Endothelial cell of umbilical vein (primary cell): Measurements from ENCODE around the gene NRCAM. TPM values are rescaled to one million over a fixed set of nuclear protein-coding genes. Genes with fewer than 3 reads are reported as not detected.

Experiments
- BruUV-seq: library from RNA; stranded (reverse); fragments of 400-500 nt; replicated peaks from 2 replicates; lab custom pipeline; 2021; lab: Mats Ljungman, UMichigan
- CTCF ChIA-PET: fragments of 300-600, 350-600 bp; sonication (Branson Sonifier 250); formaldehyde crosslinking; loops from one replicate; lab custom pipeline; 2021; ENCODE audit warnings: antibody characterized with exemption, inconsistent platforms; lab: Charles Lee
- POLR2A ChIA-PET: fragments of 300-600, 350-600 bp; sonication (Branson Sonifier 250); formaldehyde crosslinking; loops from one replicate; lab custom pipeline; 2021; ENCODE audit warnings: antibody characterized with exemption, inconsistent platforms; lab: Charles Lee
- DNase-seq: peaks from one replicate; pipeline ENCODE4 v3.0.0-alpha.2; 2011; ENCODE audit warnings: low read depth, low spot score
- FAIRE-seq: peaks from 2 replicates; lab custom pipeline; 2011; peaks lifted over from hg19 to GRCh38; lab: Jason Lieb, UNC
- H2AFZ ChIP-seq: 2 replicates; pipeline ENCODE4 v1.6.0; 2012; ENCODE audit warnings: low read depth, low read length, control low read depth, inconsistent platforms
- H3K27ac ChIP-seq: 2 replicates; pipeline ENCODE4 v1.5.1; 2011; ENCODE audit warnings: low read depth, mild to moderate bottlenecking, control low read depth, low read length, moderate library complexity; ENCODE audit not compliant: insufficient read depth
- H3K27me3 ChIP-seq, 2 experiments: 2 replicates each; pipeline versions ENCODE4 v1.6.0 to v1.6.1; 2011; ENCODE audit warnings: low read length in 2 of 2, mixed read lengths in 1 of 2; ENCODE audit not compliant: control insufficient read depth in 2 of 2, insufficient read depth in 2 of 2
- H3K36me3 ChIP-seq, 2 experiments: 2 replicates in 1 of 2; 3 replicates in 1 of 2; pipeline ENCODE4 v1.5.1; 2011; ENCODE audit warnings: low read length in 2 of 2, mild to moderate bottlenecking in 1 of 2, moderate library complexity in 1 of 2; ENCODE audit not compliant: control insufficient read depth in 2 of 2, insufficient read depth in 2 of 2; ENCODE audit errors: extremely low read depth in 1 of 2
- H3K4me1 ChIP-seq: 3 replicates; pipeline ENCODE4 v1.5.1; 2011; ENCODE audit warnings: mild to moderate bottlenecking, low read length; ENCODE audit not compliant: control insufficient read depth, insufficient read depth; ENCODE audit errors: extremely low read depth
- H3K4me2 ChIP-seq: 2 replicates; pipeline ENCODE4 v1.6.1; 2011; ENCODE audit warnings: low read length, control low read depth, mixed read lengths; ENCODE audit not compliant: insufficient read depth
- H3K4me3 ChIP-seq, 3 experiments: fragments of 200-600 bp in 1 of 3; sonication (generic), shearing (Covaris generic) in 1 of 3; replicated peaks in 1 of 3; 2 replicates each; pipeline ENCODE4 v1.5.1; 2011 to 2016; ENCODE audit warnings: control low read depth in 3 of 3, low read length in 3 of 3, mild to moderate bottlenecking in 2 of 3, inconsistent platforms in 1 of 3, low read depth in 1 of 3, moderate library complexity in 1 of 3; ENCODE audit not compliant: insufficient read depth in 1 of 3
- H3K79me2 ChIP-seq: 2 replicates; pipeline ENCODE4 v1.6.0; 2012; ENCODE audit warnings: low read length, inconsistent platforms; ENCODE audit not compliant: control insufficient read depth, insufficient read depth
- H3K9ac ChIP-seq: replicated peaks from 2 replicates; pipeline ENCODE3; 2011; ENCODE audit warnings: low read length, control low read depth; ENCODE audit not compliant: insufficient read depth; ENCODE audit errors: extremely low read depth
- H3K9me1 ChIP-seq: replicated peaks from 3 replicates; pipeline ENCODE4 v1.6.0; 2011; ENCODE audit warnings: mild to moderate bottlenecking, low read length; ENCODE audit not compliant: control insufficient read depth, insufficient read depth; ENCODE audit errors: extremely low read depth
- H3K9me3 ChIP-seq: replicated peaks from 2 replicates; pipeline ENCODE4 v1.5.1; 2012; ENCODE audit warnings: low read length, inconsistent platforms; ENCODE audit not compliant: control insufficient read depth, insufficient read depth
- H4K20me1 ChIP-seq: replicated peaks from 2 replicates; pipeline ENCODE3; 2011; ENCODE audit warnings: mild to moderate bottlenecking, low read length; ENCODE audit not compliant: control insufficient read depth, insufficient read depth; ENCODE audit errors: extremely low read depth
- CTCF ChIP-seq, 2 donors: IDR thresholded peaks; 1 replicate in 1 of 2; 2 replicates in 1 of 2; pipeline ENCODE4 v1.5.1; 2011; ENCODE audit warnings: low read length in 2 of 2, mild to moderate bottlenecking in 2 of 2, moderate library complexity in 2 of 2, control low read depth in 1 of 2, inconsistent platforms in 1 of 2, low read depth in 1 of 2; ENCODE audit not compliant: insufficient read depth in 1 of 2; ENCODE audit errors: extremely low read depth in 1 of 2
- EZH2 ChIP-seq: IDR thresholded peaks from 2 replicates; pipeline ENCODE4 v1.6.1; 2012; ENCODE audit warnings: borderline replicate concordance, low read depth, mild to moderate bottlenecking, moderate library complexity, low read length, inconsistent platforms; ENCODE audit not compliant: severe bottlenecking
- FOS ChIP-seq: IDR thresholded peaks from 2 replicates; pipeline ENCODE4 v1.6.1; 2011; ENCODE audit warnings: mild to moderate bottlenecking, low read length, moderate library complexity, borderline replicate concordance; ENCODE audit not compliant: insufficient read depth
- GATA2 ChIP-seq: IDR thresholded peaks from 2 replicates; pipeline ENCODE4 v1.7.0; 2011; ENCODE audit warnings: low read depth, mild to moderate bottlenecking, moderate library complexity, mixed read lengths, low read length; ENCODE audit not compliant: insufficient read length, insufficient read depth
- JUN ChIP-seq: IDR thresholded peaks from 2 replicates; pipeline ENCODE4 v1.6.1; 2011; ENCODE audit warnings: borderline replicate concordance, low read depth; ENCODE audit not compliant: insufficient read length, insufficient read depth
- MAX ChIP-seq: IDR thresholded peaks from 2 replicates; pipeline ENCODE4 v1.6.1; 2011; ENCODE audit not compliant: insufficient read depth, insufficient read length
- MYC ChIP-seq: IDR thresholded peaks from one replicate; pipeline ENCODE4 v1.6.1; 2011; ENCODE audit warnings: mild to moderate bottlenecking, low read depth, low read length
- POLR2A ChIP-seq: IDR thresholded peaks from 2 replicates; pipeline ENCODE4 v1.6.1; 2012; ENCODE audit warnings: low read depth, mild to moderate bottlenecking, control low read depth, low read length
- POLR2AphosphoS5 ChIP-seq: IDR thresholded peaks from 2 replicates; pipeline ENCODE4 v1.6.1; 2012; ENCODE audit warnings: low read depth, mild to moderate bottlenecking, control low read depth, low read length, moderate library complexity; ENCODE audit not compliant: insufficient read depth
- dilution Hi-C: fragments of 300-500 bp; cut with MboI; formaldehyde crosslinking; loops from one replicate; pipeline ENCODE4 v1.15.0; 2019; ENCODE audit warnings: low sequenced_read_pairs; ENCODE audit not compliant: extremely low pct_ligation_motif_present
- intact Hi-C: fragments of 100-400 bp; cut with micrococcal nuclease; formaldehyde crosslinking; loops from one replicate; pipeline ENCODE4 v1.10.0; 2022
- polyA plus RNA-seq, 4 experiments: library from polyadenylated mRNA; depleted of rRNA in 3 of 4; stranded (reverse) in 3 of 4; unstranded in 1 of 4; fragments of >200 nt; gene quantifications; 2 replicates each; pipeline versions ENCODE4 v1.2.1 to v1.2.3, GENCODE V29; 2011 to 2012; ENCODE audit warnings: missing spikeins in 1 of 4
- total RNA-seq: library from RNA; stranded (reverse); gene quantifications from 2 replicates; pipeline ENCODE4 v1.2.3, GENCODE V29; 2021

The NRCAM gene
- total and polyA plus RNA-seq, 2 donors (not counting 3 experiments of a cell fraction or from before 2014, with no cell fraction given) = 26.0 to 47.6 TPM

GRCh38 chr7:108099713-108100112 lies 356.5 kb downstream of the NRCAM start:
- no peaks in the 10 kb centered on the region for H3K9me3 ChIP-seq
- H3K27me3 ChIP-seq = no peaks in the 10 kb centered on the region
- dilution Hi-C loops (no loop called here), intact Hi-C loops (no loop called here)
- no peaks in the 10 kb centered on the region for H3K36me3 ChIP-seq
- DNase-seq (no peak), FAIRE-seq (no peak)
- H3K27ac ChIP-seq = no peak overlapping the region
- CTCF ChIA-PET = interaction anchor here (1.2 kb wide), 2 partner anchors 20 to 98 kb away, joined by 3 to 4 read pairs; no protein-coding TSS in a partner anchor
- no peak overlapping the region for H3K4me2 ChIP-seq
- no TSS peak for BruUV-seq
- no peak overlapping the region for H2AFZ ChIP-seq
- no peaks in the 10 kb centered on the region for H4K20me1 ChIP-seq
- peaks cover 15% of the 10 kb centered on the region for H3K4me1 ChIP-seq
- H3K79me2 ChIP-seq = no peaks in the 10 kb centered on the region
- no peak overlapping the region for H3K9ac ChIP-seq
- POLR2A ChIA-PET = no interaction called here
- TF ChIP-seq GATA2 (no peak), POLR2A (no peak), MYC (no peak), EZH2 (no peak), MAX (no peak), JUN (no peak), FOS (no peak), CTCF (IDR thresholded peaks at IDR 0.05; ENCODE audit: extremely low read depth in 1 of 2, insufficient read depth in 1 of 2, low read depth in 1 of 2, low read length in 2 of 2) (no peak), POLR2AphosphoS5 (no peak)
- H3K9me1 ChIP-seq = no peaks in the 10 kb centered on the region
- H3K4me3 ChIP-seq = no peak overlapping the region
